Astrocyte of the cerebellum (primary cell): ENCODE results near the gene ELAC2.

ENCODE experiments used
- DNase-seq: peaks from one replicate; pipeline ENCODE4 v3.0.0-alpha.2; 2011; ENCODE audit warnings: low read depth
- H3K4me3 ChIP-seq: 2 replicates; pipeline ENCODE4 v1.5.1; 2011; ENCODE audit warnings: mild to moderate bottlenecking, low read depth, low read length, moderate library complexity
- in situ Hi-C: cut with HindIII; loops from 2 replicates; pipeline ENCODE4 v1.10.0; 2017; ENCODE audit warnings: low sequenced_read_pairs
- TF ChIP-seq, protein P1 (sequence below): IDR thresholded peaks from 2 replicates; pipeline ENCODE4 v1.5.1; 2012; ENCODE audit warnings: low read length, low read depth, moderate library complexity, mild to moderate bottlenecking; ENCODE audit errors: missing control alignments

The ELAC2 gene

DNA sequence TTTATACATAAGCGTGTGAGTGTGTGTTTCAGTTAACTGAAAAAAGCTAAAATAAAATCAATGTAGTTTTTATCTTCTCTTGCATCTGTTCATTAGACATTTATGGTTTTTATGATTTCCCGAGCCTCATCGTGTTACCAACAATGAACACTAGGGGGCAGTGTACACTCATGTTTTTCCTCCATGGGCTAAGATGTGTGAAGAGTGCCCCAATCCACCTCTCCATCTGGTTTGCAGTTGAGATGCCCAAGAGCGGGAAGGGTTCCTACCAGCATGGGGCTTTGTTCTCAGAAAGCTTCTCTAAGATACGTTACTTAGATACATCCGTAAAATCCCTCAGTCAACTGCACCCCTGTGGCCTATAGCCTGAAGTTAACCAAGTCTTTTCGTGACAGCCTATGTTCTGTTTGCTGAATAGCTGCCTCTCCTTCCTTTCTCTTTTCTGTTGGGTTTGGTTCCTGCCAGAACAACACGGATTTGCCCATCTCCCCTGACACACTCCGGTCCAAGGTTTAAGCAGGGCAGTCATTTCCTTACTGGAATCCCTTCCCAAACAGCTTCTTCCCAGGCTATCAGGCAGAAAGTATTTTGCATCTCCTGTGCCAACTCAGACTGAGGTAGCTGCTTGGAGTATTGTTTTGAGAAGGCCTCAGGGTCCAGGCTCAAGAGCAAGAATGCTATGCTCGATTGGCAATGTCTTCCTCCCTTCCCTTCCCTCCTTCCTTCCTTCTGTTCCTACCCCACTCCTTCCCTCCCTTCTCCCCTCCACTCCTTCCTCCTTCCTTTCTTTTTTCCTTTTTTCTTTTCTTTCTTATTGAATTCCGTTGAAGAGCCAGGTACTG lies 12.9 kb upstream of the ELAC2 start:
- in situ Hi-C loops: no loop called here

DNA sequence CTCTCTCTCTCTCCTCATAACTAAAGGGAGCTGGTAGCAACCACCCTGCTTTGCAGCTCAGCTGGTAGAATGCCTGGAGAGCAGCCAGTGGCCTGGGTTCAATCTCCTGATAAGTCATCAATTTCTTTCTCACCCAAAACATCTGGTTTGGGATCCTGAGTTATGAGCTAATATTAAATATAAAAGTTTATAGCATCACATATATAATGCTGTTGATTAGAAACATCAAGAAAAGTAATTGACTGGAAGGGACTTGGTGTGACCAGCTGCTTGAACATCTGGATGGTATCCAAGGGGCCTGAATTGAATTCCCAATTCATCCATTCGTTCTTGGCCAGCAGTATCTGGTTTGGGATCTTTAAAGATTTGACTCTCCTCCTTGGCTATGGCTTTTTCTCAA lies 12.2 kb upstream of the ELAC2 start:
- no peak for DNase-seq
- in situ Hi-C loops: no loop called here
- no peak overlapping the region for H3K4me3 ChIP-seq
- TF ChIP-seq, protein P1, sequence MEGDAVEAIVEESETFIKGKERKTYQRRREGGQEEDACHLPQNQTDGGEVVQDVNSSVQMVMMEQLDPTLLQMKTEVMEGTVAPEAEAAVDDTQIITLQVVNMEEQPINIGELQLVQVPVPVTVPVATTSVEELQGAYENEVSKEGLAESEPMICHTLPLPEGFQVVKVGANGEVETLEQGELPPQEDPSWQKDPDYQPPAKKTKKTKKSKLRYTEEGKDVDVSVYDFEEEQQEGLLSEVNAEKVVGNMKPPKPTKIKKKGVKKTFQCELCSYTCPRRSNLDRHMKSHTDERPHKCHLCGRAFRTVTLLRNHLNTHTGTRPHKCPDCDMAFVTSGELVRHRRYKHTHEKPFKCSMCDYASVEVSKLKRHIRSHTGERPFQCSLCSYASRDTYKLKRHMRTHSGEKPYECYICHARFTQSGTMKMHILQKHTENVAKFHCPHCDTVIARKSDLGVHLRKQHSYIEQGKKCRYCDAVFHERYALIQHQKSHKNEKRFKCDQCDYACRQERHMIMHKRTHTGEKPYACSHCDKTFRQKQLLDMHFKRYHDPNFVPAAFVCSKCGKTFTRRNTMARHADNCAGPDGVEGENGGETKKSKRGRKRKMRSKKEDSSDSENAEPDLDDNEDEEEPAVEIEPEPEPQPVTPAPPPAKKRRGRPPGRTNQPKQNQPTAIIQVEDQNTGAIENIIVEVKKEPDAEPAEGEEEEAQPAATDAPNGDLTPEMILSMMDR: no peak

More for the DNA sequence above, 12.9 kb upstream of the ELAC2 start:
- DNase-seq: peak; percentile 32
- H3K4me3 ChIP-seq: no peak overlapping the region
- TF ChIP-seq, protein P1: peak; percentile 78

DNA sequence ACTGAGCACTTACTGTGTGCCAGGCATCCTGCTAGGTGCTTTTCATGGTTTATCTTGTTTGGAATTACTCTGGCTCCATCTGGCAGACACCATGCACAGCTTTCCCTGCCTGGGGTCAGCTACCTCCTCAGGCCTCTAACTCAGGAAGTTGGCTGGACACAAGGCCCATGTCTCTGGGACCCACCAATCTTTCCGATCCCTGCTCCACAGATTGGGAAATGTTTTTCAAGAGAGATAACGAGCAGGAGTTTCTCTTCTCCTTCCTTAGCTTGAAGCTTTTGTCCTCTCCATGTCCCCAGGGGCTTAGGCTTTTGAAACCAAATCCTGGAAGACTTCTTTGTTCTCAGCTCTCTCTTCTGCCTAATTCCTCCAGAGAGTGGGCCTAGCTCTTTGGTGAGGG lies 11.5 kb upstream of the ELAC2 start:
- no peak overlapping the region for H3K4me3 ChIP-seq
- TF ChIP-seq, protein P1: no peak
- no peak for DNase-seq
- in situ Hi-C loops: no loop called here

DNA sequence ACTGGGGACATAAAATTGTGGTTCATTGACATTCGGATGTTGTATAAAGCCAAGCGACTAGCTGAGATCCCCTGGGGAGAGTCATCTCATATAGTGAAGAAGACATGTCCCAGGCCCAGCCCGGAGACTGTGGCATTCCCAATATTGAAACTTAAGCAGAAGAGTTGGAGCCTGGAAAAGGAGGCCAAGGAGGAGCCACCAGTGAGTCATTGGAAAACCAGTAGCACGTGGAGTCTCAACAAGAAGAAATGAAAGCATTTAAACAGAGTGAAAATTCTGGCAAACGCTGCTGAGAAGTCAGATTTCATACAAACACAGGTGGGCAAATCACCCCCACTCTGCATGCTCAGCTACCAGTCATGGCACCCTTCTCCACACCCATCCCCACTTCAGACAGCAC lies 9.4 kb upstream of the ELAC2 start:
- DNase-seq: no peak
- H3K4me3 ChIP-seq: no peak overlapping the region
- in situ Hi-C loops: no loop called here
- TF ChIP-seq, protein P1: no peak

DNA sequence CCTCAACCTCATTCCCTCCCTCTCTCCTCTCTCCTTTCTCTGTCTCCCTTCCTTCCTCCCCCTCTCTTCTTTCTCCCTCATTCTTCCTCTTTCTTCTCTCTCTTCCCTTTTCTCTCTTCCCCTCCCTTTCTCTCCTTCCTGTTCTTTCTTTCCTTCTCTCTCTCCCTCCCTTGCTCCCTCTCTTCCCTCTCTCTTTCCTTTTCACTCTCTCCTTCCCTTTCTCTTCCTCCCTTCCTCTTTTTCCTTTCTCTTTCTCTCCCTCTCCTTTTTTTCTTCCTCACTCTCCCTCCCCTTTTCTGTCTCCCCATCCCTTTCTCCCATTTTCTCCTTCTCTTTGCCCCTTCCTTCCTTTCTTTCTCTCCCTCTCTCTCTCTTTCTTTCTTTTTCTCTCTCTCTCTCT lies 7.9 kb upstream of the ELAC2 start:
- no peak overlapping the region for H3K4me3 ChIP-seq
- DNase-seq: no peak
- in situ Hi-C loops: no loop called here
- TF ChIP-seq, protein P1: no peak

DNA sequence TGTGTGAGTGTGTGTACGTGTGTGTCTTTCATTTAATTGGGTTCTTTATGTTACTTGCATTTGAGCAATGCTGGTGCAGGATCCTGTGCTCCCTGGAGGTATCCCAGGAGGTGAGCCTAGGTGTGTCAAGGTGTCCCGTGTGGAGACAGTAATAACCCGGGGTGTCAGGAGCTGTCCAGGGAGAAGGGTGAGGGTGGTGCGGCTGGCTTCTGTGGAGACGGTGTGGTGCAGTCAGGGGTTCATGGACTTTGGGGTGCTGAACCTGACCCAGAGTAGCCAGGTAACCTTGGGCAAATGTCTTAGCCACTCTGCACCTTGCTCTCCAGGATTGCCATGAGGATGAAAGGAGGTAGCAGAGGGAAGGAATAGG lies 7.4 kb upstream of the ELAC2 start:
- in situ Hi-C loops: no loop called here
- no peak overlapping the region for H3K4me3 ChIP-seq
- TF ChIP-seq, protein P1: no peak
- no peak for DNase-seq
